Suprapubic skin (tissue), 4 donors: ENCODE measurements around the gene ALPI.

ENCODE experiments used
- CTCF ChIP-seq, 2 donors: fragments of 200-600 bp in 1 of 2; fragments of 450-650 bp in 1 of 2; sonication (generic) in 1 of 2; IDR thresholded peaks; one replicate each; pipeline ENCODE4 v1.5.1; 2016 to 2019; ENCODE audit warnings: antibody characterized with exemption in 2 of 2, mild to moderate bottlenecking in 1 of 2, moderate library complexity in 1 of 2
- POLR2A ChIP-seq, 2 donors: fragments of 450-650 bp; IDR thresholded peaks; one replicate each; pipeline ENCODE4 v1.6.1; 2017; ENCODE audit warnings: antibody characterized with exemption in 2 of 2, mild to moderate bottlenecking in 2 of 2, moderate library complexity in 2 of 2
- POLR2AphosphoS5 ChIP-seq, 3 donors: sonication (generic); formaldehyde crosslinking; IDR thresholded peaks; one replicate each; pipeline ENCODE4 v1.6.1; 2017; ENCODE audit warnings: antibody characterized with exemption in 3 of 3

GRCh38 chr2:232501331-232501771 is 45.4 kb downstream of the ALPI start:
- TF ChIP-seq POLR2A (IDR thresholded peaks at IDR 0.05) (no peak), CTCF (IDR thresholded peaks at IDR 0.05) (no peak), POLR2AphosphoS5 (IDR thresholded peaks at IDR 0.05) (no peak)
